HG02759 (cell line): ENCODE results near the gene NAV2.

Experiments
- ATAC-seq: cut with Tn5 transposase; IDR thresholded peaks from one replicate; pipeline ENCODE4 v1.9.1; 2021; ENCODE audit warnings: mild to moderate bottlenecking, moderate library complexity; ENCODE audit not compliant: unreplicated experiment

Gene NAV2

DNA sequence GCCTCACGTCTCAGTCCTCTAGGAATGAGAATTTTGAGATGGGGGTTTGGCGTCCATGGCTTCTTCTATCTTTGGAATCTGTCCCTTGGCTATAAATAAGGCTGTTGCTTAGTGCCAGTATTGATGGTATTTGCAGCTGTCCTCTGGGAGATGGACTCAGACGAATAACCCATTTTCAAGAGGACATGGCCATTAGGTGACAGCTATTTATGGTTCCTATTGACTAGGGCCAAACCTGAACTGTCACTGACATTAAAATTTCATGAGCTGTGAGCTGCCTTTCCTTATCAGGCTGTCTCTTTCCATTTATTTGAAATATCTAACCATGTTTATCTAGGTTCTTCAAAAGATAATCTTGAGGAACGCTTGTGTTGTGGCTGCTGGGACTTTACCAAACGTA, 92.7 kb downstream of the NAV2 start:
- no peak for ATAC-seq

DNA sequence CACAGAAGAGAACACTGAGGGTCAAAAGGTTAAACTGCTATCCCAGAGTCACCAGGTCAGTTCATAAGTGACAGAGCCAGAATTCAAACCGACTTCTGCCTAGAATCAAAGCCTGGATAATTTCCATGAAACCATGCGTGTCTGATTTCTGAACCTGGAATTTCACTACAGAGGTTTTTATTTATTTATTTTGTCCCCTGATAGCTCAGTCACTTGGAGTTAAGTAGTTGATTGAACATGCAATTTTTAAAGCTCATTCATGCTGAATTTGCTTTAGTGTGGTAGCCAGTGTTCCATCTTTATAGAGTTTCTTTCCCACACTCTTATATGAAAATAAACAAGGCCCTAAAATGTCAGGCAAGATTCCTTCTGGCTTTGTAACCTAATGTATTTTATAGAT, 93.2 kb downstream of the NAV2 start:
- no peak for ATAC-seq

GRCh38 chr11:19806251-19806650, 93.6 kb downstream of the NAV2 start:
- no peak for ATAC-seq

- ATAC-seq: no peak
Observed at GRCh38 chr11:19808076-19808911, 95.7 kb downstream of the NAV2 start.

DNA sequence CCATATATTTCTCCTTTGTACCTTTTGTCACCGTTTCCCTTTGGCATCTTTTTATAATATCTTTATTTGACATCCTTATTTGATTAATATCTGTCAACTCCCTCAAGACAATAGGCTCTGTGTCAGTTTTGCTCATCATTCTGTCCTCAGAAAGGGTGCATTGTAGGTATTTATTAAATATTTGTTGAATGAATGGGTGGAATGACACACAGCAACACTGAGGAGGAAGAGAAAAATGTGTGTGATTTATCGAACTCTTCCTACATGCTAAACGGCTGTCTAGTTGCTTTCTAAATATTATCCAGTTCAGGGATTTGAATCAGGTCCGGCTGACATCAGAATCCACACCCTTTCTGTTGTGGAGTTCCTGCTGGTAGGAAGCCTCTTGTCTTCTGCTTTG, 98.2 kb downstream of the NAV2 start:
- no peak for ATAC-seq

GRCh38 chr11:19811380-19811779, 98.7 kb downstream of the NAV2 start:
- no peak for ATAC-seq

GRCh38 chr11:19812096-19812495, 99.5 kb downstream of the NAV2 start:
- ATAC-seq: no peak

GRCh38 chr11:19812710-19813109, 100.1 kb downstream of the NAV2 start:
- no peak for ATAC-seq

DNA sequence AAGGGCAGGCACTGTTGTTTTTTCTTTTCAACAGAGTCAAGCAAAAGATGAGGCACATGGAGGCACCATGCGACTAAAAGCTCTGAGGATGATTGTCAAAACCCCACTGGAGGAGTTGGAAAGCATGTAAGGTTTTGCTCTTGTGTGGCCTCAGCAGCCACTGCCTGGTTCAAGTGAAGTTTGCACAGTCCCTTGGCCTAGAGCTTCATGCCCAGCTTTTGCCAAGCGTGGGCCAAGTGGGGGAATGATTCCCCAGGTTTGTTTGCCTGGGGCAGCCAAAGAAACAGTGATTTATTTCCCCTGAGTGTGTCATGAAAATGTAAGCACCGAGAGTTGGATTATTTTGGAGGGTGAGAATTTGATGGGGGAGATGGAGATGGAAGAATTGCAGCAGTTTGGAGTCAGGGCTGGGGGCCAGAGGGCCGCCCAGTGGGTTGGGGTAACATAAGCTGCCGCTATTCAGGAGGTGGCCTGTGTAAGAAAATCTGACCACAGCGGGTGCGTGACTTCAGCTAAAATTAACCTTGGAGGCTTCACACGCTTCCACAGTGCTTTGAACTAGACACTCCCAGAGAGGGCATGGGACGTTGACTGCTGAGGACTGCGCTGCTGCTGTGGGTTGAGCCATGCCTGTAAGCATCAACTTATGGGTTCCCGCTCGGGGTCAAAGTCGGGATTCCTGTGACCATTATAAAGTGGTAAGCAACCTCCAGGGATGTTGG, 100.7 kb downstream of the NAV2 start:
- ATAC-seq: no peak

DNA sequence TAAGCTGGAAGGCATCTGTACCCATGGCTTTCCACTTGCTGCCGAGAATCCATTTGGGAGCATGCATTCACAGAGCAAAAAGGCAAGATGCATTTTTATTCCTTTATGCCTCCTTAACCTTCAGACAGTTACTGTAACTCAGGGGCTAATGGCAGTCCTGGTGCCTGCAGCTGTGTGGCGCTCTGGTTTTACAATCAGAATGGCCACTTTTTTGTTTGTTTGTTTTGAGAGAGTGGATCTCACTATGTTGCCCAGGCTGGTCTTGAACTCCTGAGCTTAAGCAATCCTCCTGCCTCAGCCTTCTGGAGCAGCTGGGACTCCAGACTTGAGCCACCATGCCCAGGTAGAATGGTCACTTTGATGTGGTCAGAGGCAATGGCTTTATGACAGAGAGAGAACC, 101.8 kb downstream of the NAV2 start:
- no peak for ATAC-seq

- no peak for ATAC-seq
Observed at GRCh38 chr11:19816040-19816439, 103.4 kb downstream of the NAV2 start.

DNA sequence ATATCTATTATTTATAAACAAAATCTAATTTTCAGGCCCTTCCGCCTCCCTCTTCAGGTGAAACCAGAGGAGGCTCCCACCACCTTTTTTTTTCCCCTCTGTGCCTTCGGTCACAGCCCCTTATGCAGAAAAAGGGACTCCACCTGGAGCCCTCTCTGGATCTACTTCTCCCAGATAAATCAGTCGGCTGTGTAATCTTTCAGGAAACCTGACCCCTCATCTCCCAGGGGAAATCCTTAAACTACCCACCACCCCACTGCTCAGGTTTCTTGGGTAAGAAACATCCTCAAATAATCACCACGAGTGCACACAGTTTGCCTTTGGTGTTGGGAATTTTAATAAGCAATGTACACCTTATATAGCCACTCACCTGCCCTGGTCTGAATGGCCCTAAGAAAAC, 104.2 kb downstream of the NAV2 start:
- ATAC-seq: no peak

- ATAC-seq: no peak
Observed at GRCh38 chr11:19817265-19817851, 104.7 kb downstream of the NAV2 start.

- ATAC-seq: no peak
Observed at GRCh38 chr11:19817870-19818269, 105.2 kb downstream of the NAV2 start.

GRCh38 chr11:19818619-19819018, 106.0 kb downstream of the NAV2 start:
- no peak for ATAC-seq

DNA sequence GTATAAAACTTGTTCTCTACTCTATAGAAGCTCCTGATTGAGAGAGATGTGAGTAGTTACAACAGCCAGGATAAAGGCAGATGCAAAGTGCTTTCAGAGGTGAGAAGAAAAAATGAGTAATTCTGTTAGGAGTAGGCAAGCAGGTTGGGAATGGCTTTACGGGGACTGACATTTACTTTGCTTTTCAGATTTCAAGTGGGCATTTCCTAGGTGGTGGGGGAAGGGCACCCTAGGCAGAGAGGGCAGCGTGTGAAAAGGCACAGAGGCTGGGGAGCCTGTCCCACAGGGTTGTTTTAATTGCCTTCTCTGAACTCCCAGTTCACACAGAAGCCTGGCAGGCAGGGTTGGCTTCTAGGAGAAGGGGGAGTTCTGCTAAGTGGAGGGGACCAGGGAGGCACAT, 106.5 kb downstream of the NAV2 start:
- ATAC-seq: no peak

GRCh38 chr11:19820100-19820499, 107.5 kb downstream of the NAV2 start:
- ATAC-seq: no peak

- ATAC-seq: no peak
Observed at GRCh38 chr11:19821412-19821875, 108.8 kb downstream of the NAV2 start.

- ATAC-seq: no peak
Observed at GRCh38 chr11:19821993-19822392, 109.4 kb downstream of the NAV2 start.

DNA sequence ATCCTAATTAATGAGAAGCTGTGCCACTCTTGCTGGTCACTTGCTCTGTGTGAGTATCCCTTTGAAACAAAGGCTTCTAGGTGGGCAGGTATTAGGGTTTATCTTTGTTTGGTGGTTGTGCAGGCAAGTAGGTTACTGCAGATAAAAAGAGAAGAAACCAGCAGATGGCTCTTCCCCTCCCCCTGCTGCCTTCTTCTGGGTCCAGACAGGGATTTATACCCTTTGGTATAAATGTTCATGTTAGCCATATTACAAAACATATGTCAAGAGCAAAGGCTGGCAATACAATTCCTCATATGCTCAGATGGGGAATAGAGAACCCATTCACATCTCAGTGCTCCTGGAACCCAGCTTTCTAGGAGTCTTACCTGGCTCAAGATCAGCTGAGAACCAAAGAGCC, 109.9 kb downstream of the NAV2 start:
- no peak for ATAC-seq

DNA sequence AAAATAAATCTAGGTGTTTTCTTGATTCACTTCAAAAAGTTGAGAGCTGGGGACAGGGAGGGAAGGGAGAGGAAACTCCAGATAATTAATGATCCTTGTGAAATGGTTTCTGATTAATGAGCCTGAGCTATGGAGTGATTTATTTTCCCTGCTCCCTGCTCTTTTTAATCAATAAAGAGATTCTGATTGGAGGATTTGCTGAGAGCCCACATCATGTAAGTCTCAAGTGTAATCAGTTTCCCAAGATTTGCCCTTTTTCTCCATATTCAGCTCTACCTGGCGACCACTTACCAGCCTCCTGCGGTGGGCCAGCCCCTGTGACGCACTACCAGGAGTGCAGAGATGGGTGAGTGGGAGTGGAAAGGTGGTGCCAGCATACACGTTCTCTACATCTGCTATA, 114.0 kb downstream of the NAV2 start:
- ATAC-seq: no peak
